GM23338 (cell line): ENCODE data around the gene SNX10. TPM values are rescaled to one million over a fixed set of nuclear protein-coding genes. Genes with fewer than 3 reads are reported as not detected.

Experiments
- ATAC-seq: fragments of 200-7000 bp; cut with Tn5 transposase; 3 replicates; pipeline ENCODE4 v1.9.1; 2020
- DNase-seq: peaks from one replicate; pipeline ENCODE4 v3.0.0-alpha.2; 2015; ENCODE audit warnings: low spot score
- H2AFZ ChIP-seq: fragments of 200-600 bp; sonication (generic); 2 replicates; pipeline ENCODE4 v1.8.0; 2016; ENCODE audit warnings: antibody characterized with exemption, mild to moderate bottlenecking, moderate library complexity
- H3F3A ChIP-seq: fragments of 200-600 bp; sonication (generic); replicated peaks from 2 replicates; pipeline ENCODE4 v1.8.0; 2017; ENCODE audit warnings: antibody characterized with exemption, mixed run types, low read depth
- H3K27ac ChIP-seq: fragments of 200-600 bp; sonication (generic); 2 replicates; pipeline ENCODE4 v1.6.1; 2016; ENCODE audit warnings: low read depth
- H3K27me3 ChIP-seq: fragments of 200-600 bp; sonication (generic); 2 replicates; pipeline ENCODE4 v1.8.0; 2016; ENCODE audit warnings: mild to moderate bottlenecking, mixed run types, moderate library complexity; ENCODE audit not compliant: insufficient read depth
- H3K36me3 ChIP-seq: fragments of 200-600 bp; sonication (generic); 2 replicates; pipeline ENCODE4 v1.8.0; 2016; ENCODE audit warnings: mild to moderate bottlenecking; ENCODE audit not compliant: insufficient read depth
- H3K4me1 ChIP-seq: fragments of 200-600 bp; sonication (generic); 2 replicates; pipeline ENCODE4 v1.8.0; 2016; ENCODE audit warnings: mild to moderate bottlenecking, moderate library complexity; ENCODE audit not compliant: insufficient read depth
- H3K4me2 ChIP-seq: fragments of 200-600 bp; sonication (generic); 2 replicates; pipeline ENCODE4 v1.7.1; 2017; ENCODE audit warnings: mixed run types
- H3K4me3 ChIP-seq: fragments of 200-600 bp; sonication (generic); 2 replicates; pipeline ENCODE4 v1.6.1; 2016; ENCODE audit warnings: mixed run types
- H3K79me2 ChIP-seq: fragments of 200-600 bp; sonication (generic); replicated peaks from 2 replicates; pipeline ENCODE4 v1.8.0; 2017; ENCODE audit warnings: mild to moderate bottlenecking; ENCODE audit not compliant: insufficient read depth
- H3K9me2 ChIP-seq: fragments of 200-600 bp; sonication (generic); 2 replicates; pipeline ENCODE4 v1.8.0; 2017; ENCODE audit not compliant: insufficient read depth
- H4K20me1 ChIP-seq: fragments of 200-600 bp; sonication (generic); replicated peaks from 2 replicates; pipeline ENCODE4 v1.8.0; 2017; ENCODE audit warnings: mild to moderate bottlenecking; ENCODE audit not compliant: insufficient read depth
- H3K27ac Mint-ChIP-seq: 2 replicates; pipeline ENCODE4 v1.8.0; 2020; ENCODE audit warnings: inconsistent platforms, mild to moderate bottlenecking, moderate library complexity, mixed read lengths
- H3K27me3 Mint-ChIP-seq: 3 replicates; pipeline ENCODE4 v1.8.0; 2022; ENCODE audit warnings: low read depth, mild to moderate bottlenecking, moderate library complexity, mixed read lengths, inconsistent platforms; ENCODE audit not compliant: insufficient read depth, poor library complexity
- H3K36me3 Mint-ChIP-seq: 3 replicates; pipeline ENCODE4 v1.8.0; 2021; ENCODE audit warnings: low read depth, mild to moderate bottlenecking, inconsistent platforms, moderate library complexity, mixed read lengths
- H3K4me1 Mint-ChIP-seq: 3 replicates; pipeline ENCODE4 v1.8.0; 2020; ENCODE audit warnings: mild to moderate bottlenecking, inconsistent platforms, mixed read lengths
- H3K4me3 Mint-ChIP-seq: 3 replicates; pipeline ENCODE4 v1.8.0; 2021; ENCODE audit warnings: moderate library complexity, mild to moderate bottlenecking, inconsistent platforms, mixed read lengths
- H3K9me3 Mint-ChIP-seq: 3 replicates; pipeline ENCODE4 v1.8.0; 2020; ENCODE audit warnings: moderate library complexity, mild to moderate bottlenecking, inconsistent platforms, mixed read lengths
- CTCF ChIP-seq, 2 experiments: fragments of 200-600 bp in 1 of 2; sonication (generic) in 1 of 2; conservative IDR thresholded peaks; 2 replicates each; pipeline versions ENCODE4 v1.5.1 to v1.6.1; 2016 to 2017; ENCODE audit warnings: antibody characterized with exemption in 2 of 2, low read depth in 2 of 2, mild to moderate bottlenecking in 2 of 2, moderate library complexity in 1 of 2
- EZH2 ChIP-seq: fragments of 200-600 bp; sonication (generic); IDR thresholded peaks from one replicate; pipeline ENCODE4 v1.8.0; 2017; ENCODE audit warnings: antibody characterized with exemption, mild to moderate bottlenecking, low read depth; ENCODE audit not compliant: unreplicated experiment
- JUNB ChIP-seq: IDR thresholded peaks from one replicate; pipeline ENCODE4 v1.6.1; 2016; ENCODE audit warnings: antibody characterized with exemption; ENCODE audit not compliant: unreplicated experiment
- NANOG ChIP-seq: IDR thresholded peaks from 2 replicates; pipeline ENCODE4 v1.6.1; 2016; ENCODE audit warnings: antibody characterized with exemption, borderline replicate concordance
- polyA plus RNA-seq: library from polyadenylated mRNA; unstranded; fragments of >200 nt; fragmentation: Nextera tagmentation; extraction: Ambion mirVana; gene quantifications from 2 replicates; pipeline ENCODE4 v1.2.1, GENCODE V29; 2016
- total RNA-seq: library from RNA; depleted of rRNA; stranded (reverse); fragments of >200 nt; shearing (Covaris generic); gene quantifications from 2 replicates; pipeline ENCODE4 v1.2.3, GENCODE V29; 2014
- TF ChIP-seq, protein P1 (sequence below): IDR thresholded peaks from 2 replicates; pipeline ENCODE4 v1.6.1; 2016; ENCODE audit warnings: antibody characterized with exemption
- TF ChIP-seq, protein P2 (sequence below): IDR thresholded peaks from one replicate; pipeline ENCODE4 v1.6.1; 2018; ENCODE audit warnings: antibody characterized with exemption; ENCODE audit not compliant: unreplicated experiment

Gene SNX10
- total and polyA plus RNA-seq, 2 experiments from 2014 or later: 15.8 to 17.8 TPM

DNA sequence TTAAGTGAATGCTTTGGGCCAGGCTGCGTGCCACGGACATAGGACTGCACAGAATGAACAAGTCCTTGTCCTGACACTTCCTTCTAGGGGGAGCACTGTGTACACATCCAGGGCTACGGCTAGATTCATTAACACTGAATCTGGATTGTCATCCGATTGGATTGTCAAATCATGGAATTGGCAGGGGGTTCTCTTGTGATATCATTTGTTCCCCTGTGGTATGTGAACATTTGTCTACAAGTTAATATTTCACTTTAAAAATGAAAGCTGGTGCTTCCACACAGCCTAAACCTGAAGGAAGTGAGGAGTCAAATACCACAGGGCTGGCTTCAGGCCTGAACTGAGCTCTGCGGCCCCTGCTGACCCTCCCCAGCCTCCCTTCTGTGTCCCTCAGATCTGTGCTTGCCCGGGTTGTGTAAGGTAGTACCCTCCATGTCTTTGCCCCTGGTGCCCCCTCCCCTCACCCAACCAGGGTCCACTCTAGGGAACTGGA is 75.6 kb downstream of the SNX10 start (continued):
- no peak for TF ChIP-seq NANOG
- TF ChIP-seq EZH2: no peak
- TF ChIP-seq JUNB: no peak
- TF ChIP-seq, protein P1, sequence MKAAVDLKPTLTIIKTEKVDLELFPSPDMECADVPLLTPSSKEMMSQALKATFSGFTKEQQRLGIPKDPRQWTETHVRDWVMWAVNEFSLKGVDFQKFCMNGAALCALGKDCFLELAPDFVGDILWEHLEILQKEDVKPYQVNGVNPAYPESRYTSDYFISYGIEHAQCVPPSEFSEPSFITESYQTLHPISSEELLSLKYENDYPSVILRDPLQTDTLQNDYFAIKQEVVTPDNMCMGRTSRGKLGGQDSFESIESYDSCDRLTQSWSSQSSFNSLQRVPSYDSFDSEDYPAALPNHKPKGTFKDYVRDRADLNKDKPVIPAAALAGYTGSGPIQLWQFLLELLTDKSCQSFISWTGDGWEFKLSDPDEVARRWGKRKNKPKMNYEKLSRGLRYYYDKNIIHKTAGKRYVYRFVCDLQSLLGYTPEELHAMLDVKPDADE: no peak
- TF ChIP-seq, protein P2, sequence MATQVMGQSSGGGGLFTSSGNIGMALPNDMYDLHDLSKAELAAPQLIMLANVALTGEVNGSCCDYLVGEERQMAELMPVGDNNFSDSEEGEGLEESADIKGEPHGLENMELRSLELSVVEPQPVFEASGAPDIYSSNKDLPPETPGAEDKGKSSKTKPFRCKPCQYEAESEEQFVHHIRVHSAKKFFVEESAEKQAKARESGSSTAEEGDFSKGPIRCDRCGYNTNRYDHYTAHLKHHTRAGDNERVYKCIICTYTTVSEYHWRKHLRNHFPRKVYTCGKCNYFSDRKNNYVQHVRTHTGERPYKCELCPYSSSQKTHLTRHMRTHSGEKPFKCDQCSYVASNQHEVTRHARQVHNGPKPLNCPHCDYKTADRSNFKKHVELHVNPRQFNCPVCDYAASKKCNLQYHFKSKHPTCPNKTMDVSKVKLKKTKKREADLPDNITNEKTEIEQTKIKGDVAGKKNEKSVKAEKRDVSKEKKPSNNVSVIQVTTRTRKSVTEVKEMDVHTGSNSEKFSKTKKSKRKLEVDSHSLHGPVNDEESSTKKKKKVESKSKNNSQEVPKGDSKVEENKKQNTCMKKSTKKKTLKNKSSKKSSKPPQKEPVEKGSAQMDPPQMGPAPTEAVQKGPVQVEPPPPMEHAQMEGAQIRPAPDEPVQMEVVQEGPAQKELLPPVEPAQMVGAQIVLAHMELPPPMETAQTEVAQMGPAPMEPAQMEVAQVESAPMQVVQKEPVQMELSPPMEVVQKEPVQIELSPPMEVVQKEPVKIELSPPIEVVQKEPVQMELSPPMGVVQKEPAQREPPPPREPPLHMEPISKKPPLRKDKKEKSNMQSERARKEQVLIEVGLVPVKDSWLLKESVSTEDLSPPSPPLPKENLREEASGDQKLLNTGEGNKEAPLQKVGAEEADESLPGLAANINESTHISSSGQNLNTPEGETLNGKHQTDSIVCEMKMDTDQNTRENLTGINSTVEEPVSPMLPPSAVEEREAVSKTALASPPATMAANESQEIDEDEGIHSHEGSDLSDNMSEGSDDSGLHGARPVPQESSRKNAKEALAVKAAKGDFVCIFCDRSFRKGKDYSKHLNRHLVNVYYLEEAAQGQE: no peak

GRCh38 chr7:26368542-26368941 is 76.9 kb downstream of the SNX10 start:
- H3K9me2 ChIP-seq: no peaks in the 10 kb centered on the region
- H3K27ac ChIP-seq: no peak overlapping the region
- H3F3A ChIP-seq: no peaks in the 10 kb centered on the region
- 0 out of 2 replicates have a peak, but pooled peaks cover 2% of the 10 kb centered on the region for H3K4me1 ChIP-seq
- no peak overlapping the region for H2AFZ ChIP-seq
- peak; percentile 15 to 35; a peak in 3 of 4 replicates for TF ChIP-seq CTCF (conservative IDR thresholded peaks at IDR 0.05; ENCODE audit: low read depth in 2 of 2)
- no peak for TF ChIP-seq NANOG
- H3K79me2 ChIP-seq: no peaks in the 10 kb centered on the region
- no peaks in the 10 kb centered on the region for H4K20me1 ChIP-seq
- no peaks in the 10 kb centered on the region for H3K36me3 ChIP-seq
- H3K4me3 Mint-ChIP-seq: no peak overlapping the region
- H3K4me1 Mint-ChIP-seq: peaks cover 8% of the 10 kb centered on the region
- no peaks in the 10 kb centered on the region for H3K9me3 Mint-ChIP-seq
- no peaks in the 10 kb centered on the region for H3K27me3 Mint-ChIP-seq
- DNase-seq (no peak), ATAC-seq (no peak)
- no peaks in the 10 kb centered on the region for H3K27me3 ChIP-seq
- no peak overlapping the region for H3K4me3 ChIP-seq
- H3K36me3 Mint-ChIP-seq: no peaks in the 10 kb centered on the region
- H3K27ac Mint-ChIP-seq: no peak overlapping the region
- no peak overlapping the region for H3K4me2 ChIP-seq

GRCh38 chr7:26369593-26369992 is 77.9 kb downstream of the SNX10 start:
- H2AFZ ChIP-seq: no peak overlapping the region
- no peak overlapping the region for H3K4me2 ChIP-seq
- H3K27me3 Mint-ChIP-seq: no peaks in the 10 kb centered on the region
- no peaks in the 10 kb centered on the region for H3K36me3 ChIP-seq
- peaks cover 11% of the 10 kb centered on the region for H3K4me1 ChIP-seq
- TF ChIP-seq EZH2 (no peak), CTCF (conservative IDR thresholded peaks at IDR 0.05; ENCODE audit: low read depth in 2 of 2) (peak; percentile 69 to 89)
- no peak overlapping the region for H3K4me3 ChIP-seq
- H3K27ac ChIP-seq: no peak overlapping the region
- no peaks in the 10 kb centered on the region for H4K20me1 ChIP-seq
- H3K79me2 ChIP-seq: no peaks in the 10 kb centered on the region
- H3K27ac Mint-ChIP-seq: no peak overlapping the region
- DNase-seq (peak; percentile 70), ATAC-seq (peak; percentile 67)
- no peaks in the 10 kb centered on the region for H3K27me3 ChIP-seq
- no peaks in the 10 kb centered on the region for H3K9me2 ChIP-seq
- H3K4me1 Mint-ChIP-seq: peaks cover 15% of the 10 kb centered on the region
- no peaks in the 10 kb centered on the region for H3K36me3 Mint-ChIP-seq
- H3K4me3 Mint-ChIP-seq: no peak overlapping the region
- H3K9me3 Mint-ChIP-seq: no peaks in the 10 kb centered on the region
- H3F3A ChIP-seq: no peaks in the 10 kb centered on the region
